GM12878 (cell line): ENCODE data around the gene TMEM114. TPM values are rescaled to one million over a fixed set of nuclear protein-coding genes. Genes with fewer than 3 reads are reported as not detected.

Experiments used
- ATAC-seq: fragments of 200-7000 bp; cut with Tn5 transposase; 3 replicates; pipeline ENCODE4 v1.9.1; 2020; ENCODE audit warnings: mild to moderate bottlenecking, moderate library complexity
- BruUV-seq: library from RNA; stranded (reverse); fragments of 400-500 nt; replicated peaks from 2 replicates; lab custom pipeline; 2021; lab: Mats Ljungman, UMichigan
- CTCF ChIA-PET: fragments of 300-600 bp; sonication (Branson Sonifier 250); formaldehyde crosslinking; extraction: SDS; loops from one replicate; lab custom pipeline; 2021; ENCODE audit warnings: inconsistent platforms; lab: Yijun Ruan, JAX
- POLR2A ChIA-PET: fragments of 350-600 bp; formaldehyde crosslinking; extraction: SDS; loops from one replicate; lab custom pipeline; 2021; ENCODE audit warnings: inconsistent platforms; lab: Charles Lee
- RAD21 ChIA-PET: fragments of 300-600 bp; sonication (Branson Sonifier 250); formaldehyde crosslinking; loops from one replicate; lab custom pipeline; 2023; ENCODE audit warnings: antibody characterized with exemption; ENCODE audit not compliant: unreplicated experiment; lab: Charles Lee
- SMC1A ChIA-PET: fragments of 300-600 bp; sonication (Branson Sonifier 250); formaldehyde crosslinking; loops from one replicate; lab custom pipeline; 2023; ENCODE audit not compliant: unreplicated experiment, uncharacterized antibody; lab: Charles Lee
- DNase-seq: peaks from one replicate; pipeline ENCODE4 v3.0.0-alpha.2; 2011; ENCODE audit warnings: low read depth, low spot score
- FAIRE-seq: peaks from 3 replicates; lab custom pipeline; 2011; peaks lifted over from hg19 to GRCh38; lab: Jason Lieb, UNC
- H2AFZ ChIP-seq: 2 replicates; pipeline ENCODE4 v1.6.0; 2011; ENCODE audit warnings: low read depth, low read length, control low read depth; ENCODE audit not compliant: control insufficient read depth
- H3K27ac ChIP-seq: 2 replicates; pipeline ENCODE4 v1.5.1; 2011; ENCODE audit warnings: control low read depth; ENCODE audit not compliant: control insufficient read depth, insufficient read depth
- H3K27me3 ChIP-seq, 2 experiments: replicated peaks in 1 of 2; 2 replicates each; pipeline versions ENCODE4 v1.6.0 to v1.6.1; 2011; ENCODE audit warnings: low read length in 1 of 2; ENCODE audit not compliant: control insufficient read depth in 2 of 2, insufficient read depth in 2 of 2
- H3K36me3 ChIP-seq, 2 experiments: 2 replicates each; pipeline ENCODE4 v1.5.1; 2011; ENCODE audit warnings: low read length in 1 of 2; ENCODE audit not compliant: control insufficient read depth in 2 of 2, insufficient read depth in 2 of 2
- H3K4me1 ChIP-seq: 2 replicates; pipeline ENCODE4 v1.6.1; 2011; ENCODE audit warnings: mild to moderate bottlenecking, low read length, moderate library complexity, mixed read lengths; ENCODE audit not compliant: control insufficient read depth, insufficient read depth
- H3K4me2 ChIP-seq: 2 replicates; pipeline ENCODE4 v1.6.0; 2011; ENCODE audit warnings: control low read depth; ENCODE audit not compliant: control insufficient read depth, insufficient read depth
- H3K4me3 ChIP-seq: fragments of 200-600 bp; sonication (generic); 2 replicates; pipeline ENCODE4 v1.5.1; 2016
- H3K79me2 ChIP-seq: 2 replicates; pipeline ENCODE4 v1.6.0; 2011; ENCODE audit warnings: low read length; ENCODE audit not compliant: control insufficient read depth, insufficient read depth
- H3K9ac ChIP-seq: 2 replicates; pipeline ENCODE4 v1.8.0; 2011; ENCODE audit warnings: low read length, control low read depth, mixed read lengths; ENCODE audit not compliant: control insufficient read depth, insufficient read depth
- H3K9me3 ChIP-seq: replicated peaks from 3 replicates; pipeline ENCODE4 v1.5.1; 2011; ENCODE audit warnings: mild to moderate bottlenecking, low read length; ENCODE audit not compliant: control insufficient read depth, insufficient read depth
- H4K20me1 ChIP-seq: 2 replicates; pipeline ENCODE4 v1.6.0; 2011; ENCODE audit not compliant: control insufficient read depth, insufficient read depth
- ATF7 ChIP-seq: fragments of 450-650 bp; IDR thresholded peaks from 2 replicates; pipeline ENCODE4 v1.6.1; 2016; ENCODE audit warnings: low read depth, mild to moderate bottlenecking
- FOS ChIP-seq: IDR thresholded peaks from 3 replicates; pipeline ENCODE4 v1.6.1; 2011; ENCODE audit warnings: borderline replicate concordance; ENCODE audit not compliant: insufficient read length; ENCODE audit errors: extremely low read depth
- IKZF1 ChIP-seq: fragments of 450-650 bp; conservative IDR thresholded peaks from 2 replicates; pipeline ENCODE4 v1.6.1; 2017; ENCODE audit warnings: antibody characterized with exemption, mild to moderate bottlenecking
- SPI1 ChIP-seq: IDR thresholded peaks from 2 replicates; pipeline ENCODE4 v1.6.1; 2011; ENCODE audit warnings: low read depth, mild to moderate bottlenecking, low read length, moderate library complexity, borderline replicate concordance; ENCODE audit not compliant: insufficient read depth
- SRF ChIP-seq, 2 experiments: IDR thresholded peaks; 2 replicates each; pipeline ENCODE4 v1.6.1; 2011; ENCODE audit warnings: low read depth in 2 of 2, low read length in 2 of 2, mild to moderate bottlenecking in 1 of 2, moderate library complexity in 1 of 2
- TCF12 ChIP-seq: IDR thresholded peaks from 2 replicates; pipeline ENCODE4 v1.6.1; 2011; ENCODE audit warnings: low read depth, mild to moderate bottlenecking, low read length
- YY1 ChIP-seq: IDR thresholded peaks from 2 replicates; pipeline ENCODE4 v1.6.1; 2011; ENCODE audit warnings: low read depth, mild to moderate bottlenecking, low read length
- ZZZ3 ChIP-seq: IDR thresholded peaks from 2 replicates; pipeline ENCODE4 v1.6.1; 2011; ENCODE audit warnings: low read depth; ENCODE audit not compliant: control insufficient read depth, insufficient read length
- WGBS: methylation state at CpG from one replicate; pipeline ENCODE4 v1.1.6; 2016; ENCODE audit warnings: low lambda C conversion rate; ENCODE audit not compliant: insufficient replicate concordance, insufficient coverage; ENCODE audit errors: missing lambda C conversion rate; 5-methylcytosine and 5-hydroxymethylcytosine counted together
- in situ Hi-C: fragments of 300-500 bp; cut with MboI; formaldehyde crosslinking; loops from 9 replicates; pipeline ENCODE4 v1.14.3; 2018; ENCODE audit warnings: mixed read lengths
- intact Hi-C: fragments of 100-400 bp; cut with micrococcal nuclease; formaldehyde crosslinking; loops from one replicate; pipeline ENCODE4 v1.14.2; 2022; ENCODE audit not compliant: unreplicated experiment
- polyA plus RNA-seq, 11 experiments: library from polyadenylated mRNA; depleted of rRNA in 4 of 11; unstranded in 6 of 11; stranded (reverse) in 5 of 11; fragments of >200 nt; fragmentation: Nextera tagmentation in 4 of 11; fragmentation: Illumina TruSeq in 1 of 11; extraction: Ambion mirVana in 4 of 11; extraction: Trizol in 1 of 11; gene quantifications; 1 replicate in 1 of 11; 2 replicates in 10 of 11; pipeline versions ENCODE4 v1.2.1 to v1.2.3, GENCODE V29; 2011 to 2016; ENCODE audit warnings: inconsistent platforms in 2 of 11, missing spikeins in 2 of 11, low read depth in 1 of 11
- total RNA-seq, 4 experiments: library from RNA; depleted of rRNA in 3 of 4; stranded (reverse); fragments of >200 nt in 3 of 4; fragmentation: Illumina TruSeq in 1 of 4; extraction: Trizol in 1 of 4; gene quantifications; 2 replicates each; pipeline versions ENCODE4 v1.2.1 to v1.2.3, GENCODE V29; 2013 to 2021
- TF ChIP-seq, protein P1 (sequence below): fragments of 450-650 bp; IDR thresholded peaks from 2 replicates; pipeline ENCODE4 v1.6.1; 2017; ENCODE audit warnings: mild to moderate bottlenecking, moderate library complexity

Gene TMEM114
- total and polyA plus RNA-seq, 10 of the 15 experiments (the other 5 are each of a cell fraction or from before 2014, with no cell fraction given) = not detected

DNA sequence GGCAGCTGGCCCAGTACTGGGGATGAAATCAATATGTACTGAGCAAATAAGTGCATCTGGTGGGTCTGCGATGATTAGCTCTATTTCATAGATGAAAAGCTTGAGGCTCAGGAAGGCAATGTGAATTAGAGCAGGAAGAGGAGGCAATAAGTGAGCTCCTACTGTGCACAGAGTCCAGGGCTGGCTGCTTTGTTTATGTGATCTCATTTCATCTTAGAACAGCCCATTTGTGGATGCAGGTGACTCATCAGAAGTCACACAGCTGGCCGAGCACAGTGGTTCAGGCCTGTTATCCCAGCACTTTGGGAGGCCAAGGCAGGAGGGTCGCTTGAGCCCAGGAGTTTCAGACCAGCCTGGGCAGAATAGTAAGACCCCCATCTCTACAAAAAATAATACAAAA, 7.1 kb downstream of the TMEM114 start (continued):
- TF ChIP-seq SRF (IDR thresholded peaks at IDR 0.05; ENCODE audit: low read depth in 2 of 2, low read length in 2 of 2) (no peak), ATF7 (no peak), ZZZ3 (no peak), FOS (no peak)
- TF ChIP-seq, protein P1, sequence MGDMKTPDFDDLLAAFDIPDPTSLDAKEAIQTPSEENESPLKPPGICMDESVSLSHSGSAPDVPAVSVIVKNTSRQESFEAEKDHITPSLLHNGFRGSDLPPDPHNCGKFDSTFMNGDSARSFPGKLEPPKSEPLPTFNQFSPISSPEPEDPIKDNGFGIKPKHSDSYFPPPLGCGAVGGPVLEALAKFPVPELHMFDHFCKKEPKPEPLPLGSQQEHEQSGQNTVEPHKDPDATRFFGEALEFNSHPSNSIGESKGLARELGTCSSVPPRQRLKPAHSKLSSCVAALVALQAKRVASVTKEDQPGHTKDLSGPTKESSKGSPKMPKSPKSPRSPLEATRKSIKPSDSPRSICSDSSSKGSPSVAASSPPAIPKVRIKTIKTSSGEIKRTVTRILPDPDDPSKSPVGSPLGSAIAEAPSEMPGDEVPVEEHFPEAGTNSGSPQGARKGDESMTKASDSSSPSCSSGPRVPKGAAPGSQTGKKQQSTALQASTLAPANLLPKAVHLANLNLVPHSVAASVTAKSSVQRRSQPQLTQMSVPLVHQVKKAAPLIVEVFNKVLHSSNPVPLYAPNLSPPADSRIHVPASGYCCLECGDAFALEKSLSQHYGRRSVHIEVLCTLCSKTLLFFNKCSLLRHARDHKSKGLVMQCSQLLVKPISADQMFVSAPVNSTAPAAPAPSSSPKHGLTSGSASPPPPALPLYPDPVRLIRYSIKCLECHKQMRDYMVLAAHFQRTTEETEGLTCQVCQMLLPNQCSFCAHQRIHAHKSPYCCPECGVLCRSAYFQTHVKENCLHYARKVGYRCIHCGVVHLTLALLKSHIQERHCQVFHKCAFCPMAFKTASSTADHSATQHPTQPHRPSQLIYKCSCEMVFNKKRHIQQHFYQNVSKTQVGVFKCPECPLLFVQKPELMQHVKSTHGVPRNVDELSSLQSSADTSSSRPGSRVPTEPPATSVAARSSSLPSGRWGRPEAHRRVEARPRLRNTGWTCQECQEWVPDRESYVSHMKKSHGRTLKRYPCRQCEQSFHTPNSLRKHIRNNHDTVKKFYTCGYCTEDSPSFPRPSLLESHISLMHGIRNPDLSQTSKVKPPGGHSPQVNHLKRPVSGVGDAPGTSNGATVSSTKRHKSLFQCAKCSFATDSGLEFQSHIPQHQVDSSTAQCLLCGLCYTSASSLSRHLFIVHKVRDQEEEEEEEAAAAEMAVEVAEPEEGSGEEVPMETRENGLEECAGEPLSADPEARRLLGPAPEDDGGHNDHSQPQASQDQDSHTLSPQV = no peak

DNA sequence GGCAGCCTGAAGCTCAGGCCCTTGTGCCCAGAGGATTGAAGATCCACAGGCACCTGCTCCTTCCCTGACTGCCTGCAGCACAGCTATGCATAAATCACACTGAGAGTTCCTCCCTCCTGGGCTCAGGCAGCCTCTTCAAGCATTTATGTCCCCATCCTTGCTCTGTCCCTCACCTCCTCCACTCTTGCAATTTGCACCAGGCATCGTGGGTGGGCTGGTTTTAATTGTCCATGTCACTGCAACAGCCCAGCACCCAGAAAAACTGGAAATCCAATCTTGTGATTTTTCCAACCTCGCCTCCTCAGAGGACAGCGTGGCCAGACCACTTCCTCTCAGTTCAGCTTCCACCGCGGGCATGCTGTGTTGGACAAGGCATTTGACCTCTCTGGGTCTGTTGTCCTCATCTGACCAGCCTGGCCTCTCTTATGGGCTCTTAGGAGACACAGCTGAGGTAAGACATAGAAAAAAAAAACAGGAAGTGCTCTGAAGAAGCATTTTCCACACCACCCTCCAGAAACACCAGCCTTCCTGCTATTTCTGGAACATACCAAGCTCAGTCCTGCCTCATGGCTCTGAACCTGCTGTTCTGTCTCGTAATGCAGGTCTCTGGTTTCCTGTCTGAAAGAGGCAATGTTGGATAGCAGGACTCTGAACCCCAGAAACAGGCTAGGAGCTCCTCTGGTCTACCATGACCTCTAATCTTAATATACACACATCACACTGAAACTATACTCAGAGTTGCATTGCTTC, 8.3 kb downstream of the TMEM114 start:
- TF ChIP-seq YY1 (no peak), IKZF1 (0 out of 2 replicates have a peak, but pooled peaks have one; percentile 18), SPI1 (peak; percentile 91), TCF12 (no peak)
- Histone ChIP-seq H3K4me2 (no peak overlapping the region), H4K20me1 (no peaks in the 10 kb centered on the region), H3K4me1 (0 out of 2 replicates have a peak, but pooled peaks cover 3% of the 10 kb centered on the region), H3K79me2 (no peaks in the 10 kb centered on the region), H3K36me3 (no peaks in the 10 kb centered on the region), H3K27me3 (no peaks in the 10 kb centered on the region), H3K9ac (no peak overlapping the region), H3K4me3 (no peak overlapping the region), H2AFZ (peak overlapping the region; percentile 62; the same call in 1 of the 2 replicates), H3K27ac (no peak overlapping the region), H3K9me3 (peaks cover 1% of the 10 kb centered on the region; the same call in 1 of the 3 replicates)
- FAIRE-seq (peak; percentile 83), DNase-seq (no peak), ATAC-seq (peak; percentile 41)
- BruUV-seq = no TSS peak
- RAD21 ChIA-PET = interaction anchor here (0.6 kb wide), 1 partner anchor 15 kb away, joined by 3 read pairs; no protein-coding TSS in a partner anchor
- intact Hi-C loops = no loop called here
- POLR2A ChIA-PET = no interaction called here
- CTCF ChIA-PET = interaction anchor here (0.6 to 3.5 kb wide), 7 partner anchors 9 to 428 kb away, joined by 3 to 14 read pairs (median 3); no protein-coding TSS in a partner anchor
- 3% methylated on average over 6 of the region's 6 CpGs for WGBS
- in situ Hi-C loops = no loop called here
- SMC1A ChIA-PET = interaction anchor here (0.6 to 1.6 kb wide), 6 partner anchors 12 to 546 kb away, joined by 3 to 4 read pairs (median 3); no protein-coding TSS in a partner anchor
